ENCODE results near the gene SPTLC1.

- TF ChIP-seq CTCF (conservative IDR thresholded peaks at IDR 0.05; ENCODE audit: low read depth, low read length) (no peak), EZH2 (IDR thresholded peaks at IDR 0.05; ENCODE audit: borderline replicate concordance, low read depth, low read length, poor library complexity, severe bottlenecking) (no peak)
Measured at GRCh38 chr9:92140754-92141143, 25.5 kb upstream of the SPTLC1 start.
